ENCODE results near the gene FHOD3.

GRCh38 chr18:36633961-36634412, 336.5 kb downstream of the FHOD3 start:
- TF ChIP-seq POLR2A (IDR thresholded peaks at IDR 0.05; ENCODE audit: low read length) (no peak), GATA1 (IDR thresholded peaks at IDR 0.05; ENCODE audit: low read depth, low read length) (no peak)
